GM19324 (cell line): ENCODE data around the gene DCLK1.

Experiments
- ATAC-seq: cut with Tn5 transposase; IDR thresholded peaks from one replicate; pipeline ENCODE4 v1.9.1; 2021; ENCODE audit warnings: mild to moderate bottlenecking, moderate library complexity; ENCODE audit not compliant: unreplicated experiment, low FRiP score

Gene DCLK1

DNA sequence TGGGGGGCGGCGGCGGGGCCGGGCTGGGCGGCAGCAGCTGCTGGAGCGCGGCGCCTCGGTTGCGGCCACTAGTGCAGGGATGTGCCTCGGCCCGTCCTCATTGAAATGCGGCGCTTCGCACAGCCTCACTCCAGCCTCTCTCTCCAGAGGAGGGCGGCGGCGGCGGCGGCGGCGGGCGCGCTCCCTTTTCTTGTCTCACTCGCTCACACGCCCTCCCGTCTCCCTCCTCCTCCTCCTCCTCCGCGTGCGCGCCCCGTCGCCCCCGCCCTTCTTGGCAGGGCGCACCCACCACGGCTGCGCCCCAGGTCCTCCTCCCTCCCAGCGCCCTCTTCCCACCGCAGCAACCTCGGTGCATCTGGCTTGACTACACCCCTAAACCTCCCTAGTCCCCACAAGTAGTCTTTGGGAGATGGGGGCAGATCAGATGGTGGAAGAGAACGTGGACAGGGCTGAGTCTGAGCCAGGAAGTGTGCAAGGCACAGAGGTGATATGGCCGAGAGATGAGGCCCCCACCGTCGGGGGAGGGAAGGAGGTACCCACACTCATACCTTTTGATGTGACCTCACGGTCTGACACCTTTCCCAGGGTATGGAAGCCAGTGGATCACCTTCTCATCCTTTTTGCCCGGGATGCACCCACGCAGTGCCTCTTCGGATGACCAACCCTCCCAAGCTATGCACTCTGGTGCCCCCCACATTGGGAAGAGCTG, at the start of gene DCLK1:
TSS of gene DCLK1 (minus strand) at position 161 of the 709 bp plus-strand sequence.
- no peak for ATAC-seq

DNA sequence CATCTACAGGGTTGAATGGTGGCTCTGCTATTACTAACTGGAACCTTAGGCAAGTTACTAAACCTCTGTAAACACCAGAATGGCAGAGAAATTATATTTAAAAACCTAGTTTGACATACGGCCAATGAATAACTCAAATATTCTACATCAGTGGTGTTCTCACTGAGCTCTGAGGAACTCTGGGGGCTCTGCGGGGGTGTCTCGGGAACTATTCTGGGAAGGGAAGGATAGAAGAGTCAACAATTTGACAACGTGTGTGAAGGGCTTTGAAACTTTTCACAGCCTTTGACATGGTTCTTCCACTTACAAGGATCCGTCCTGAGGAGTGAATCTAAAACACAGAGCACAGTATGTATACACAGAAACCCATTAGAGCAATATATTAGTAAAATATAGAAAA, 44.4 kb upstream of the DCLK1 start:
- ATAC-seq: no peak

DNA sequence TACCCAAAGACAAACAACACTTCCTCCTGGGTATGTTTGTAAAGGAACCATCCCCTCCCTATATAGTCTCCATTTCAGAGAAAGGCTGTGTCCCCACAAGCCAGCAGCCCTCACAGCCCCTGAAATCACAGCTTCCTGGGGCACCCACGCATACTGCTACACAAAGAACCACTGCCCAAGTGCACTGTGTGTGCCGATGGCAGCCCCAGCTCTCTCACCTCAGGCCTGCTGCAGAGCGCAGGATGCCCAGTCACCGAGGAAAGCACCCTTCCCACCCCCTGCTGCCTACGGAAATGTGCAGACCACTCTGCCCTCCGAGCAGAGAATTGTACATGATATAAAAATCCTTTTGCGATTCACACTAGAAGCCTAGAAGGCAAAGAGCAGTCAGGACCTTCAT, 43.7 kb upstream of the DCLK1 start:
- no peak for ATAC-seq

DNA sequence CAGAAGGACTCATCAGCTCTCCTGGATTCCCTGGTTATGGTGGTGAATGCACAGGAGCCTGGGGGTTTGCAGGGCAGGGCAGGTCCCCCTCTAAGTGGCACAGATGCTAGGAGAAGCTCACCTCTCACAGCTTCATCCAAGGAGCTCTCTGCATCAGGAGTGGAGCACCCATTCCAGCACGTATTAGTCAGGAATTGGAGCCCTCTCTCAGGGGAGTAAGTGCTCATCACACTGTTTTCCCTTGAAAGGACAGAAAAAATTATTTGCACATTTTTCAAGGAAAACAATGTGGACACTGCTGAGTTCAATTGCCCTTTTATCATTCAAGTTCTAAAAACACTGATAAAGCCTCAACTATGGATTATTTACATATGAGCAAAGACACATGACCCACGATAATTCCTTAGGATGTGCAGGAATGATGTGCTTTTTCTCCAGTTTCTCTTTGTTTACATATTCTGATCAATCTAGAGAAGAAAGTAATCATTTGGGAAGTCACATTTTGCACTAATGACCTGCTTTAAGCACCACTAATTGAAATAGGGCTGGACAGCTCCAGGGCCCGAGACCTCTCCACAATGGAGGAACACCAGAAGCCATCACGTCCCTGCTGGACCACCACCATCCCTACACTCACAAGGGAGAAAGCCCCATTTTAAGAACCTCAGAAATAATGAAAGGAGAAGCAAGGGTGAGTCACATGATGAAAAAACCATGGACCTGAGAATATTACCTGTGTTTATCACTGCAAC, 42.6 kb upstream of the DCLK1 start:
- ATAC-seq: no peak

DNA sequence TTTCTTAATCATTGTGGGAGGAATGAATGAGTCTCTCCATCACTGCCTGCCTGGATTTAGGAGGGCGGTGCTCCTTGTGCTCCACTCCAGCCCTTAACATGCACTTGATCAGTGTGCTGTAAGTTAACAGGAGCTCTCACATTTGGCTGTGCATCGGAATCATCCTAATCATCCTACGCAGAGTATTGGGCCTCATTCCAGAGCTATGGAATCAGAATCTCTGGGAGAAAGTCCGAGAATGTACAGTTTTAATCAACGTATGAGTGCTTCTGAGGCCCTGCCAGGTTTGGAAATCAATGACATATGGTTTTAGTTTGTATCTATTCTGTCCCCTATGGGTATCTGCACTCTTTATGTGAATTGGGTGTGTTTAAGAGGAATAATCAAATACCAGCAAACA, 34.9 kb upstream of the DCLK1 start:
- no peak for ATAC-seq

DNA sequence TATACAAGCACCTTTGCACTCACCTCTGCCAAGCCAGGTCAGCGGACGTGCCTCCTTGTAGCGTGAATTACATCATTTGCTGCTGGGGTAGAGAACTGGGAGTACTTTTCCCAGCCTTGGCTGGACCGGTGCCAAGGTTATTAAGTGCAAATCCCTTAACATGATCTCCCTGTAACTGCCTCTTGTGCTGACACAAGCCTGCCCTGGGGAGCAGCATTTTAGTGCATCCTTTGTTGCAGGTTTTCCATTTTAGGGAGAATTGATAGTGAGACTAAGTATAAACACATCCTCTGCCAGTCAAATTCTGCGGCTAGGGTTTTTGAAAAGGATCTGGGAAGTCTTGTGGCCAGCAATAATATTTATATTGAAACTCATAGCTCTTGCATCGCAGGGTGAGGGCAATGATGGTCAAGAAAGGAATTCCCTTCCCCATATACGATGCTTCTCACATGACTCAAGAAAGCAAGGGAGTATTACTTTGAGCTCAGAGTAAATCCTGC, 32.7 kb upstream of the DCLK1 start:
- no peak for ATAC-seq

DNA sequence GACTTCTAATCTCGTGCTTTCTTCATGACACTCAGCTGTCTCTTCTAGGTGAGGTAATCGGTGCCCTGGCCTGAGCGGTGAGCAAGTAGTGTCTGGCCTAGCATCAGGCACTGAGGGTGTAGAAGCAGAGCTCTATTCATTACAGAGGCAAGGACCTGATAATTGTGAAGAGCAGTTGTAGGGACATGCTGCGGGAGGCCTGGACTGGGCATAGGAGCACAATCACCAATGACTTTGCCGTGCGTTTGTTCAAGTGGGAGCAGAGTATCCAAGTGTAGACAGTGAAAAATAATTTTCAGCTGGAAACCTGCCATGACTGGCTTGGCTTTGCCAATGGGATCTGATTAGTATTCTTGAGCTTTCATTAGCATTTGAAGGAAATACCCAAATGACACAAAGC, 32.1 kb upstream of the DCLK1 start:
- ATAC-seq: no peak

DNA sequence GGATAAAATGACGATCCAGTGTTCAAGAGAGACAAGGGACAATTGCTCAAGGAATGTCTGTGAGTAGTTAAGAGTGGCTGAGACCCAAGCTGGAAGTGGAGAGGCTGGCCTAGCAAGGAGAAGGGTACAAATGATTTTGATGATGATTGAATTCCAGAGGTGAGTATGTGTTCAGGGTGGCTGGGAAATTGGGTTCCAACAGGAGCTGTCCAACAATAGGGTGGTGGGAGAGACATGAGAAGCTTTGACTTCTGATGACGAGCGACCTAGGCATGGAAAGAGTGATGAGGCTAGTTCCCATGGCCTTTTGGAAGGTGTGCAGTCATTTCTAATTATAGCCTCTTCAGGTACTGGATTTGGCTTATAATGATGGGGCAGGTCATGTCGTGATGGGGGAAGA, 29.1 kb upstream of the DCLK1 start:
- ATAC-seq: no peak

DNA sequence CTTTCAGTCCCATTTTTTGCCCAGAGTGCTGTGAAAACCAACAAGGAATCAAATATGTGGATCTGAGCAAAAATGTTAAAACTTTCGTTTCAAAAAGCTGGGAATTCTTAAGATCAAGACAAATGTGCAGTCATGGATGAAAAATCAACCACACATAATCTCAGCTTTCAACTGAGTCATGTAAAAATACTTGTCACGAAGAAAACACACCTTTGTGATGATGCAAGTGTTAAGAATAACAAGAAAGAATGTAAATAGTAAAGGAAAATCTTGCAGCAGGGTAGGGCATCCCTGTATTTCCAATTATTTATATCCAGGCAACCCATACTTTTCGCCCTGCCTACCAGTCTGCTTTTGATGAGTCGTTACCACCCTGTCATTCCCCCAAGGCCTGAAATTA, 27.4 kb upstream of the DCLK1 start:
- ATAC-seq: no peak

DNA sequence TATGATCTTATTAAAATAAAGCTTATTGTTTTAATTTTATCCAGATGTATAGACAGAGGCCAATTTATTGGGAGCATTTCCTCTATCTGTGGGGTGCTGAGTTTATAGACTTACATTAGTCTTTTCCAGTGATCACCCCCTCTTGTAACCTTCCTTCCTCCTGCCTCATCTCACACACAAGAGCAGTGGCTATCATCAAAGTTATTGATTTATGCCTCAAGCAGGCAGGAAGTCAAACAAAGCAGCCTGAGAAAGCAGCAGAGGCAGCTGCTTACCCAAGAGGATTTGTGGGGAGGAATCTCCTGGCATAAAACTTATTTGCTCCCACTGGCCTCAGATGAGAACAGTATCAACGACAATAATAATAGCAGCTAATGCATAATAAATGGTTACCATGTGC, 26.3 kb upstream of the DCLK1 start:
- no peak for ATAC-seq

DNA sequence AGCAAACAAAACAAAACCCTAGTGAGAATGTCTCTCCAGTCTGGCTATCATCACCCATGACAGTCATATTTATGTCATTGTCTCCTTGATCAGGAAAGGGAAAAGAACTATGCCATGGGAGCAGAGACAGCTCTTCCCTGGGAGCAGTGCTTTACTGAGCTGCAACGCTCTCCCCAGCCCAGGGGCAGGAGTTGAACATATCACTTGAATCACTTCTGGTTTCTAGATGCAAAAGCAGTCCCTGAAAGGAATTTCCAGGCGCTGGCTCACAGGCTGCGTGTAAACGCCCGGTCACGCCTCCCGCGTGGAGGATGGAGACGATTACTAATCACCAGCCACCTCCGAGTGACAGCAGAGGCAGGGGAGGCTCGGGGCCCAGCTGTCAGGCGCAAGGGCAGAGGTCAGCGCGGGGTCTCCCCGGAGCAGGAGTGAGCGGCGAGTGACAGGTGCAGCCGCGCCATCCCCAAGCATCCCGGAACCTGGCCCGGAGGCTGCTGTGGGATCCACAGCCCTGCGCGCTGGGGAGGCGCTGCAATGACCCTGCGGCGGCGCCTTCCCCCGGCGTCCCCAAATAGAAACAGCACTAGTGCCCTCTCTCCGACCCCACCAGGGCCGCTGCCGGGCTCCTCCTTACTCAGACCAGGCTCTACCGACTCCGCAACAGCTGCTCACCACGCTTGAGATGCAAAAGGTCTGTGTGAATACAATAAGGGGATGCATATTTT, 23.5 kb upstream of the DCLK1 start:
- ATAC-seq: no peak

DNA sequence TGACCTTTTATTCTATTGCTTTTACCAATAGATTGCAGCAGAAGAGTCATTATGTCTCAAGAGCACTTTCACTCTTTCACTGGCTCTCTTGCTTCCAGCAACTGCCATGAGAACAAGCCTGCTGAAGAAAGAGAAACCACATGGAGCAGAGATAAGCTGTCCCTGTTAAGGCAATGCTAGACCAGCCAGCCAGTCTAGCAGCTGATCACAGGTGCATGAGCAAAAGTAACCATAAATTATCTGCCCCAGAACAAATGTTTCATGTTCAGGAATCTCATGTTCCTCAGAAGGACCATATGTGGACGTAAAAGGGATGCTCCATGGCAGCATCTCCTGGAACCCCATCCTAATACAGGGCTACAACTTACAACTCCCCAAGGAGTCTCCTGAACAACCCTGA, 20.4 kb upstream of the DCLK1 start:
- ATAC-seq: no peak

DNA sequence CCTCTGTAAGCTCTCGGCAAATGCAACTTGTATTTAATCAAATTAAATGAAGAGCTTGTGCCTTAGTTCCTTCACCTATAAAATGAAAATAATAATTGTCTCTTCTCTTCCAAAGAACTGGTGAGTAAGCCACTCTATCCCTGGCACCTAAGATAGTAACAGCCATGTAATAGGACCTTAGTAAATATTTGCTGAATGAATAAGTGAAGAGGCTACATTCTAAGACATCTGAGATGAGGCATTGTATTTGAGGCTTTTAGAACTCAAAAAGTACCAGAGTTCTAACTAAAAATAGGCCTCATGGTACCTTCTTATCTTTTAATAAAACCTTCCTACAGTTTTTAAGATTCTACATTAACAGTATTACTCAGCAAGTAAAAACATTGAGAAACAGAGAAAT, 17.3 kb upstream of the DCLK1 start:
- no peak for ATAC-seq

DNA sequence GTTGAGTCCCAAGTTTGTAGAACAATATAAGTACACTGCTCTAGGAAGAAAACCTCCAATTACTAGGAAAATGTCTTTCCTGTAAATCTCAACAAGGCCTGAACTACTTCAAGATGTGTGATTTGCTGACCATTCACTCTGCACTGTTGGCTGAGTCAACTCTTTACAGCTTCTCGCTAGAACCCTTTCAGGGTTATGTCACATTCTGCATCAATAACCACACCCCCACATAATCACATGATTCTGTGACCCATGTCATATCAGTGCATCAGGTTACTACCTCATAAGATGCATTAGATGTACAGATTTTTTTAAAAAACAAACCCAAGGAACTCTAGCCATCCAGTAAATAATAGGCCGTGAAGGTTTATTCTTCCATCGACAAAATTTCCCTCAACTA, 16.1 kb upstream of the DCLK1 start:
- no peak for ATAC-seq

DNA sequence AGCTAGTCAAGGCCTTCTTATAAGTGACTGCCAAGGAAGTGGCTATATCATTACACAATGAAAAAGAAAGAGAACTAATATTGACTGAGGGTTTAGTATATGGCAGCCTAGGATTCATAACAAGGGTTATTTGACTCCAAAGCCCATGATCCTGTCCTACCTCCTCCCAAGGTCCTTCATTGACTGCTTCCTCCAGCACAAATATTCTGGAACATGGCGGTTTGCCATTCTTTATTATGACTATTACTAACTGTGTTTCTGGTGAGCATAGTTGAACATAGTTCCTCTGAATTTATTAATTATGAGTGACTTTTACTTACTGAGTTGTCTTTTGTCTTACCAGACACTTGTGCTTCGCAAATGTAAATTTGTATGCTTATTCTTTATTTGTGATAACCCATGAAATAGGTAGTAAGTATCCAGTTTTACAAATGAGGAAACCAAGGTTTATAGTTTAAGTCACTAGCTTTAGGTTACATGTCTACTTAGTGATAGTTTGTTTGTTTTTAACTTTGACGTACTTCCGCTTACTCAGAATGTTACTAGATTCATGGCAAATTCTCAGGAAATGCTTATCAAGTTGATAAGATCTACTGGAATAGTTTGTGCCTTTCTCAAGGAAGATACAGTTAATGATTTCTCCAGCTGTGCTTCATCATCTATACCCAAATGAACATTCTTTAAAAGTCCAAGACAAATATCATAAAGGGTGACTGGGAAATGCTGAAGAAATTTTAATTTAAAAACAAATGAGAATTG, 15.5 kb upstream of the DCLK1 start:
- no peak for ATAC-seq

DNA sequence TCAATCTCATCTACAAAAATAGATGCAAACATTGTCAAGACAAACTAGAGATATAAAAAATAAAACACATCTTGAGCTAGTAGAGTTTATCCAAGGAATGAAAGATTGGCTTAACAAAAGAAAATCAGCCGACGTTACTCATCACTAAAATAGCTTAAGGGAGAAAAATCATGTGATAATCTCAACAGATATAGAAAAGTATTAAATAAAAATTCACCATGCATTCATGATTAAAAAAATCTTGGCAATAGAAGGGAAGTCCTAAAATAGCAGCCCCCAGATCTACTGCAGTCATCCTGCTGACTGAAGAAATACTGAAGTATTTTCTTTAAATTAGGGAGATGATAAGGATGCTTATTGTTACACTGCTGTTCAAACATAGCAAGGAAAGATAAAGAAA, 12.6 kb upstream of the DCLK1 start:
- ATAC-seq: no peak

DNA sequence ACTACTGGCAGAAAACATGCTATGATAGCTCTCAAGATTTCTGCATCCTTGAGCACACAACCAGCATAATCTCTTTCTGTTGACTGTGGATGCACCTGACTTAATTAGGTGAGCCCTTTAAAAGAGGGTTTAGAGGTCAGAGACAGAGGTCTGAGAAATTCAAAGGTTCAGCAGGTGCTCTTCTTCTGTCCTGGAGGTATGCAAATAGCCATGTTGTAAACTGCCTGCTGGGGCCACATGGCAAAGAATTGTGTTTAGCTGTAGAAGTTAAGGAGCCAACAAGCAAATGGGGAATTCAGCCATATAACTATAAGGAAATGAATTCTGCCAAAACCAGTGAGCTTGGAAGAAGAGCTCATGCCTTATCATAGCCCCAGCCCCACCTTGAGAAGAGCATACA, 11.6 kb upstream of the DCLK1 start:
- no peak for ATAC-seq

DNA sequence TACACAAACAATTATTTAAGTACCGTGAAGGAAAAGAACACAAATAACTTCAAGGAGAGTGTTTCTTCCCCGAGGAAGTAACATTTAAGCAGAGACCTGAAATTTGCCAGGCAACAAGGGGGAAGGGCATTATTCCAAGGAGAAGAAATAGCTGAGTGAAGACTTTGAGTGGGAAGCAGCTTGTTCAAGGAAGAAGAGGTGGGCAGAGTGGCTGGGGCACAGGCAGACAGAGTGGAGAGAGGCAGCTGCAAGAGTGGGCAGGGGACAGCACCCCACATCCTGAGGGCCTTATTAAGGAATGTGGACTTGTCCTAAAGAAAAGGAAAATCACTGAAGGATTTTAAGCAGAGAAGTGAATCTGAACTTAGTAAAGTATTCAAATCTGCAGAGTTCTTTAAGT, 4.7 kb upstream of the DCLK1 start:
- ATAC-seq: no peak

DNA sequence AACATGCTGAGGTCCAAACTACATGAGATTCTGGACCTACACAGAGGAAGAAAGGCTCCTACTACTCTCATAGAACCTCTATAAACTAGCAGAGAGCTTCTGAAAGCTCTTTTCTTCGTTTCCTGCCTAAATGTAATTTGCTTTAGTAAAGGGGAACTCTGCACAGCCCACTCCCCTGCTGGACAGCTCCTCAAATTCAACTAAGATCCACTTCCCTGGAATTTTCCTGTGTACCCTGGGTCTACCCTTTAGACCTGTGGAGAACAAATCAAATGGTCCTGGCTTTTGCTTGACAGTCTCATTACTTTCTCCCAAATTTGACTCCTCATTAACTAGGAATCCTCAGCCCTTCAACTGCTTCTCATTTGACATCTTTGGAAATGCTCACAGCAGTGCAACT, 3.5 kb upstream of the DCLK1 start:
- no peak for ATAC-seq

DNA sequence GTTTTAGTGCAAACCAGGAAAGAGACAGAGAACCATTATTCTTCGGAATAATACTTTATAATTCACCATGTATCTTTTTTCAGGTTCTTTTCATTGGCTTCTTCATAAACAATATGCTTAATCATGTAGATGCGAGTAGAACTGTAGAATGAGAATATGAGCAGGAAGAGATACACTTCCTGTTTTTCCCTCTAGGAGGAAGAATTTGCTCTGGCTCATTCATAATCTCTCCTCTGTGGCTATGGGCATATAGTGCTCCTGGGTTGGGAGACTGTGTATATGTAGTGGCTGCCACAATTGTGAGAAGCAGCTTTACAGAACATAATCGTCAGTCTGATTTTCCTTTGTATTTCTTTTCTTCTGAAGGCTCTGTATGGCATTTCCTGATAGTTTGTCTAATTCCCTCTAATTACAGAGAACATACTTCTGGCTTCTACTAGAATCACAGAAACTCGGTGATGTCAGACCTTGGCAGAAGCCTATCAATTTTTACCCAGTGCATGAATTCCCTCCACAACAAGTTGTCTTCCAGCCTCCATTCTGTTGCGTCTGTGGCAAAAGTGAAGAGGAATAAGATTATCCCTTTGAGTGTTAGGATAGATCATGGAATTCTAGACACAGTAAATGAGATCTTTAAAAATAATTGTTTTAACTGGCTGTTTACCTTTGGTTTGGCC, 2.9 kb upstream of the DCLK1 start:
- ATAC-seq: no peak
